CD4-positive, alpha-beta T cell (primary cell): ENCODE results near the gene RASAL2. TPM values are rescaled to one million over a fixed set of nuclear protein-coding genes. Genes with fewer than 3 reads are reported as not detected.

Source experiments
- ATAC-seq: fragments of 200-7000 bp; cut with Tn5 transposase; one replicate; pipeline ENCODE4 v1.10.0; 2022; ENCODE audit warnings: mild to moderate bottlenecking; ENCODE audit not compliant: poor library complexity
- CTCF ChIA-PET: fragments of 350-600 bp; sonication (Branson Sonifier 250); formaldehyde crosslinking; loops from one replicate; lab custom pipeline; 2021; ENCODE audit warnings: antibody characterized with exemption, inconsistent platforms; lab: Charles Lee
- POLR2A ChIA-PET: fragments of 350-600 bp; sonication (Branson Sonifier 250); formaldehyde crosslinking; loops from one replicate; lab custom pipeline; 2021; ENCODE audit warnings: antibody characterized with exemption, inconsistent platforms; lab: Charles Lee
- DNase-seq, 14 experiments: peaks; one replicate each; pipeline ENCODE4 v3.0.0-alpha.2; 2013 to 2020; ENCODE audit warnings: mixed read lengths in 2 of 14
- H3K27ac ChIP-seq, 2 donors: one replicate each; pipeline versions ENCODE4 v1.5.1 to v1.7.0; 2013; ENCODE audit warnings: low read length in 2 of 2, low read depth in 1 of 2, mild to moderate bottlenecking in 1 of 2
- H3K27me3 ChIP-seq, 2 experiments: 1 replicate in 1 of 2; 2 replicates in 1 of 2; pipeline versions ENCODE4 v1.6.1 to v1.7.0; 2013; ENCODE audit warnings: low read length in 2 of 2, control low read depth in 1 of 2, mild to moderate bottlenecking in 1 of 2, moderate library complexity in 1 of 2; ENCODE audit not compliant: insufficient read depth in 2 of 2, control insufficient read depth in 1 of 2
- H3K36me3 ChIP-seq: one replicate; pipeline ENCODE4 v1.6.1; 2013; ENCODE audit warnings: low read length, control low read depth; ENCODE audit not compliant: insufficient read depth
- H3K4me1 ChIP-seq: one replicate; pipeline ENCODE4 v1.6.1; 2013; ENCODE audit warnings: low read length, control low read depth; ENCODE audit not compliant: insufficient read depth
- H3K4me3 ChIP-seq: one replicate; pipeline ENCODE4 v1.5.1; 2013; ENCODE audit warnings: mild to moderate bottlenecking, low read length, moderate library complexity
- H3K9me3 ChIP-seq, 2 experiments: 1 replicate in 1 of 2; 2 replicates in 1 of 2; pipeline versions ENCODE4 v1.6.1 to v1.7.0; 2013; ENCODE audit warnings: low read length in 2 of 2, mild to moderate bottlenecking in 2 of 2, control low read depth in 1 of 2, moderate library complexity in 1 of 2; ENCODE audit not compliant: control insufficient read depth in 1 of 2, insufficient read depth in 1 of 2
- H3K27ac Mint-ChIP-seq: one replicate; pipeline ENCODE4 v1.8.0; 2020; ENCODE audit warnings: mixed read lengths
- H3K27me3 Mint-ChIP-seq: one replicate; pipeline ENCODE4 v1.8.0; 2021; ENCODE audit warnings: mixed read lengths
- H3K36me3 Mint-ChIP-seq: one replicate; pipeline ENCODE4 v1.8.0; 2021; ENCODE audit warnings: low read depth, mixed read lengths
- H3K4me1 Mint-ChIP-seq: one replicate; pipeline ENCODE4 v1.8.0; 2021; ENCODE audit warnings: low read depth, mixed read lengths
- H3K4me3 Mint-ChIP-seq: one replicate; pipeline ENCODE4 v1.8.0; 2020; ENCODE audit warnings: mild to moderate bottlenecking, mixed read lengths
- H3K9me3 Mint-ChIP-seq: one replicate; pipeline ENCODE4 v1.8.0; 2020; ENCODE audit warnings: mixed read lengths
- intact Hi-C, 2 experiments: fragments of 100-400 bp; cut with DNase I in 1 of 2; cut with micrococcal nuclease in 1 of 2; formaldehyde crosslinking; loops; one replicate each; pipeline versions ENCODE4 v1.15.1 to v1.9.0; 2023 to 2025; cut with DNase I, micrococcal nuclease
- total RNA-seq, 174 experiments: library from RNA in 2 of 174; stranded (reverse) in 2 of 174; gene quantifications; one replicate each; pipeline ENCODE4 v1.2.3 and lab custom pipeline; 2021 to 2026
- TF ChIP-seq, protein P1 (sequence below): fragments of 200-600 bp; IDR thresholded peaks from one replicate; pipeline ENCODE4 v1.8.0; 2022; ENCODE audit warnings: antibody characterized with exemption, mild to moderate bottlenecking

RASAL2 gene
- total RNA-seq, 2 experiments from 2014 or later = 0.03 TPM; not detected in 1

DNA sequence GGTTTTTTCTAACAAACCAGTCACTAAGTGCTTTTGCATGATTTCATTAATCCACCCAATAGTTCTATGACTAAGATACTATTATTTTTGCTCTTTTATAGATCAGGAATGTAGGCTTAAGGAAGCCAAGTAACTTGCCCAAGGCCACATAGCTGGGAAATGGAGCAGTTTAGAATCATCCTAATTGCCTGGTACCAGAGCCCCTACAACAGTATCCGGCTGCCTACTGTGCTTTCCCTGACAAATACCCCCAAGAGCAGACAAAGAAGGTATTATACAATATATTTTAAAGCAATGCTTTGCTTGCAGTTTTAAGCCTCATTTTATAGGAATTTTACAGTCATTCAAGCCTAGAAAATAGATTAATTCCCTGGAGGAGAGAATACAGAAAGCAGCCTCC, 45.5 kb upstream of the RASAL2 start:
- H3K4me3 Mint-ChIP-seq = no peak overlapping the region
- H3K4me1 Mint-ChIP-seq = no peaks in the 10 kb centered on the region
- no peak overlapping the region for H3K27ac ChIP-seq
- no peak overlapping the region for H3K27ac Mint-ChIP-seq
- H3K36me3 ChIP-seq = no peaks in the 10 kb centered on the region
- no peak overlapping the region for H3K4me3 ChIP-seq
- TF ChIP-seq, protein P1, sequence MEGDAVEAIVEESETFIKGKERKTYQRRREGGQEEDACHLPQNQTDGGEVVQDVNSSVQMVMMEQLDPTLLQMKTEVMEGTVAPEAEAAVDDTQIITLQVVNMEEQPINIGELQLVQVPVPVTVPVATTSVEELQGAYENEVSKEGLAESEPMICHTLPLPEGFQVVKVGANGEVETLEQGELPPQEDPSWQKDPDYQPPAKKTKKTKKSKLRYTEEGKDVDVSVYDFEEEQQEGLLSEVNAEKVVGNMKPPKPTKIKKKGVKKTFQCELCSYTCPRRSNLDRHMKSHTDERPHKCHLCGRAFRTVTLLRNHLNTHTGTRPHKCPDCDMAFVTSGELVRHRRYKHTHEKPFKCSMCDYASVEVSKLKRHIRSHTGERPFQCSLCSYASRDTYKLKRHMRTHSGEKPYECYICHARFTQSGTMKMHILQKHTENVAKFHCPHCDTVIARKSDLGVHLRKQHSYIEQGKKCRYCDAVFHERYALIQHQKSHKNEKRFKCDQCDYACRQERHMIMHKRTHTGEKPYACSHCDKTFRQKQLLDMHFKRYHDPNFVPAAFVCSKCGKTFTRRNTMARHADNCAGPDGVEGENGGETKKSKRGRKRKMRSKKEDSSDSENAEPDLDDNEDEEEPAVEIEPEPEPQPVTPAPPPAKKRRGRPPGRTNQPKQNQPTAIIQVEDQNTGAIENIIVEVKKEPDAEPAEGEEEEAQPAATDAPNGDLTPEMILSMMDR = no peak
- no peaks in the 10 kb centered on the region for H3K9me3 ChIP-seq
- intact Hi-C loops = no loop called here
- POLR2A ChIA-PET = no interaction called here
- no peak for ATAC-seq
- H3K4me1 ChIP-seq = no peaks in the 10 kb centered on the region
- no peak for DNase-seq
- H3K9me3 Mint-ChIP-seq = no peaks in the 10 kb centered on the region
- no peaks in the 10 kb centered on the region for H3K36me3 Mint-ChIP-seq
- peaks cover 5% of the 10 kb centered on the region for H3K27me3 Mint-ChIP-seq
- CTCF ChIA-PET = no interaction called here
- no peaks in the 10 kb centered on the region for H3K27me3 ChIP-seq

DNA sequence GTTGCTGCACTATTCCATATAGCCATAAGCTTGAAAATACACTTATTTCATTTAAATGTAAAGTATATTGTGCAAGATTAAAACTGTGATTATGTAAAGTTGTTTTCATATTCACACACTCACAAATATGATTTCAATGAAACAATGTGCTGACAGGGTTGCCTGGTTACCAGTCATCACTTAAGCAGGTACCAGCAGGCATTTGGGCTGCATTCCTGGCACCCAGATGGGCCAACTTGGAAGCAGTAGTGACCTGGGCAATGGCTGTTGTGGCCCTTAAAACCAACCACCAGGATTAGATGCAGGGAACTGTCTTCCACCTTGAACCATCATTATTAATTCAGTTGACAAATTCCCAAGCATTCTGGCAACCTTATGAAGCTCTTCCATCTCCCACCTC, 45.0 kb upstream of the RASAL2 start:
- Mint-ChIP-seq H3K9me3 (no peaks in the 10 kb centered on the region), H3K36me3 (no peaks in the 10 kb centered on the region), H3K27me3 (peaks cover 5% of the 10 kb centered on the region), H3K4me1 (no peaks in the 10 kb centered on the region), H3K4me3 (no peak overlapping the region), H3K27ac (no peak overlapping the region)
- ChIA-PET POLR2A (no interaction called here), CTCF (no interaction called here)
- Histone ChIP-seq H3K4me1 (no peaks in the 10 kb centered on the region), H3K27me3 (no peaks in the 10 kb centered on the region), H3K9me3 (no peaks in the 10 kb centered on the region), H3K27ac (no peak overlapping the region), H3K36me3 (no peaks in the 10 kb centered on the region), H3K4me3 (no peak overlapping the region)
- TF ChIP-seq, protein P1 = no peak
- ATAC-seq (no peak), DNase-seq (no peak)
- intact Hi-C loops = no loop called here

DNA sequence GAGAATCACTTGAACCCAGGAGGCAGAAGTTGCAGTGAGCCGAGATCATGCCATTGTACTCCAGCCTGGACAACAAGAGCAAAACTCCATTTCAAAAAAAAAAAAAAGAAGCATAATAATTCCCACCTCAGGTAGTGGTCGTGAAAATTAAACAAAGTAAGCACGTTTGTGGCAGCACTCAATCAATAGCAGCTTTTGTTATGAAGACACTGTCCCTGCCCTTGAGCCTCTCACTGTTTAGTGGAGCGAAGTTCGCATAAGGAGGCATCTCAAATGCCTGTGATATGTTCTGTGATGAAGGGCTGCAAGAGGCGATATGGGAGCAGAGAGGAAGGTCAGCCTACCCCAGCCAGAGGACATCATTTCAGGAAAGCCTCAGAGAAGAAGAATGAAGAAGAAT, 43.8 kb upstream of the RASAL2 start:
- no peak for DNase-seq
- Histone ChIP-seq H3K4me3 (no peak overlapping the region), H3K4me1 (no peaks in the 10 kb centered on the region), H3K27ac (no peak overlapping the region), H3K9me3 (no peaks in the 10 kb centered on the region), H3K36me3 (no peaks in the 10 kb centered on the region), H3K27me3 (no peaks in the 10 kb centered on the region)
- Mint-ChIP-seq H3K9me3 (no peaks in the 10 kb centered on the region), H3K27me3 (peaks cover 5% of the 10 kb centered on the region), H3K4me3 (no peak overlapping the region), H3K36me3 (no peaks in the 10 kb centered on the region), H3K4me1 (no peaks in the 10 kb centered on the region), H3K27ac (no peak overlapping the region)
- TF ChIP-seq, protein P1 = no peak
- ChIA-PET CTCF (no interaction called here), POLR2A (no interaction called here)
- intact Hi-C loops = no loop called here
- ATAC-seq = no peak
